GM19099 (cell line): Measurements from ENCODE around the gene PRKRA.

Experiments
- POLR2A ChIP-seq: IDR thresholded peaks from 3 replicates; pipeline ENCODE4 v1.6.1; 2011; ENCODE audit warnings: low read depth; ENCODE audit not compliant: insufficient read length; ENCODE audit errors: extremely low read depth

Gene PRKRA

GRCh38 chr2:178429336-178429735 is 21.6 kb downstream of the PRKRA start:
- TF ChIP-seq POLR2A, result no peak

GRCh38 chr2:178428396-178428806 is 22.6 kb downstream of the PRKRA start:
- no peak for TF ChIP-seq POLR2A

DNA sequence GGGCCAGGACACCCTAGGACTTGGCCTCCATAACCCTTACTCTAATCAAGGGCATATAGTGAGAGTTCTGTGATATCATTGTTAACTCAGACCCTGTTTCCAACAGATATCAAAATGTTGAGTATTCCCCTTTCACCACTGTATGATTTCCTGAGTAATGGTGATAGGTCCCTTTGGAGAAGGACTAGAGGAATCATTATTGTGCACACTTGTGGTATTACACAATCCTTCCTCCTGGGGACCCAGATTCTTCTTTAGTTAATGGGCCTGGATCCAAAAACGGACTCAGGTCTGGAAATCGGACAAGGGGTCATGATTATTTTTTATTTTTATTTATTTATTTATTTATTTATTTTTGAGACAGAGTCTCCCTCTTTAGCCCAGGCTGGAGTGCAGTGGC is 23.5 kb downstream of the PRKRA start:
- TF ChIP-seq POLR2A, result no peak

DNA sequence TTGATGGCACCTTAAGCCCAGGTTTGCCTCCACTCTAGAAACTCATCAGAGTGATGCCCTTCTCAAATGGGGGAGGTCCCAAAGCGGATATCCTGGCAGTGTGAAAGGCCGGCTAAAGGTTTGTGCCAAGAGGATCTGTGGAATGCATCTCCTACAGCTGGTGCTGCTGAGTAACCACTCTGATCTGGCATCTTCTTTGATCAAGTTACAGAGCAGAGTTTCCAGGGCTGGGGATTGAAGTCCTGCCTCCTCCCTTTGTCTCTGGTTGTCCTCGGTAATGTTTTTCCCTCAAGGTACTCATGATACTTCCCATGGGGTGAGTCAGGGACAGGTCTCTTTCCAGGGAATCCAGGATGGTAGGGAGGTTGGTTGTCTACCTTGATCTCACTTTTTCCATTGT is 24.6 kb downstream of the PRKRA start:
- no peak for TF ChIP-seq POLR2A

GRCh38 chr2:178425255-178425827 is 25.6 kb downstream of the PRKRA start:
- TF ChIP-seq POLR2A, result no peak

DNA sequence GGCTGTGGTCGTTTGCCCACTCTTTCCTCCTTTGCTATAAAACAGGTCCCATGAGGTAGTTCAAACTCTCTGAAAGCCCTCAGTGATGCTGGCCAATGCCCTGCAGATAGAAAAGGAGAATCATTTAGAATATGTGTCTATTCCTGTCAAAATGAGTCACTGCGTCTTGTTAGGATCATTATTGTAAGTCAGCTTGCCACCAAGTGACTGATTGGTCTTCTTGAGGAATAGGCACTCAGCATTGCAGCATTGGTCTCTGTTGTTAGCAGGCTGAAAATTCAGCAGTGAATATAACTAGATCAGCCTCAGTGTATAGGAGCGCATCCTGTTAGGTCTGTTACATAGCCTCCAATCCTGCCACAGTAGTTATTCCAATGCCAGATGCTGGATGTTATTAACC is 28.9 kb downstream of the PRKRA start:
- TF ChIP-seq POLR2A, result no peak

GRCh38 chr2:178420463-178420999 is 30.4 kb downstream of the PRKRA start:
- no peak for TF ChIP-seq POLR2A

GRCh38 chr2:178419123-178419522 is 31.9 kb downstream of the PRKRA start:
- TF ChIP-seq POLR2A, result no peak

- TF ChIP-seq POLR2A, result no peak
Observed at GRCh38 chr2:178418426-178418825, 32.5 kb downstream of the PRKRA start.

- no peak for TF ChIP-seq POLR2A
Observed at GRCh38 chr2:178417916-178418315, 33.1 kb downstream of the PRKRA start.

GRCh38 chr2:178415979-178416378 is 35.0 kb downstream of the PRKRA start:
- no peak for TF ChIP-seq POLR2A

DNA sequence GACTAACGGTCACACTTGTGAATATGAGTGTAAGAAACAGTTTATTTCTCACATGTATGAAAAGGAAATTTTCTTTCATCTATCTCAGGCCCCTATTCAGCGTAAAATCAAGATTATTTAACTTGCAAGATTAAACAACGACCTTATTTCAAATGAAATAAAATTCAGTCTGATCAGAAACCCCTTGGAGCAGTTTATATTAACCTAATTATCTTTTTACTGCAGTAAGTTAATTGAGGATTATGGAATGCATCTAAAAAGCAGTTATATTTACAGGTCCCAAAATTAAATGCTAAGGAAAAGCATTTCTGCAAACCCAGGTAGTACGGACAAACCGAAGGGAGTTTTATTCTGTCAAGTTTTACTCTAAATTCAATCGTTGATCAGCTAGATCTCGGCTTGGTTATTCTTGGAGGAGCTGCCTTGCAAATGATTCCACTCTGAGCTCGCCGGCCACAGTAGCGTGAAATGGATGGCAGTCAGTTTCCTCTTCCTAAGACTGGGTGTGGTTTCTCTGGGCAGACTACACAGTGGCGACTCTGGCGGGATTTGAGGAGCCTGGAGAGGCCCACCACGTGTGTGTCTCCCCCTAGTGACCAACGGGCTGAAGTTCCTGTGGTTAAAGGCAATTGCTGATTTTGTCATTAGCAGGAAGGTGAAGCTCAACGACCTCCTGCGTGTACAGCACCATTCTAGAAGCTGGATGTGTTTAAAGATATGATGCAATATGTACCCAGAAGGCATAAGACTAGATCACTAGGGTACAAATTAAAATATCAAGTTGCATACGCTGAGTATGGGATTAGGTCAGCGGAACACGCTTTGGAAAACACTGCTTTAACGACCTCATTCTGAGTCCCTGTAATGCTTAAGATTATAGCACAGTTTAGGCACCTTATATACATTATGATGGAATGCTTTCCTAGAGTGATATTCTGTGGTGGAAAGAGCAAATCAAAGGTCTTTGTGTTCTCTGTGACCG is 36.4 kb downstream of the PRKRA start:
- TF ChIP-seq POLR2A, result peak; percentile 76

- TF ChIP-seq POLR2A, result peak; percentile 76
Observed at GRCh38 chr2:178413472-178414265, 37.3 kb downstream of the PRKRA start.

GRCh38 chr2:178412047-178412446 is 38.9 kb downstream of the PRKRA start:
- no peak for TF ChIP-seq POLR2A

DNA sequence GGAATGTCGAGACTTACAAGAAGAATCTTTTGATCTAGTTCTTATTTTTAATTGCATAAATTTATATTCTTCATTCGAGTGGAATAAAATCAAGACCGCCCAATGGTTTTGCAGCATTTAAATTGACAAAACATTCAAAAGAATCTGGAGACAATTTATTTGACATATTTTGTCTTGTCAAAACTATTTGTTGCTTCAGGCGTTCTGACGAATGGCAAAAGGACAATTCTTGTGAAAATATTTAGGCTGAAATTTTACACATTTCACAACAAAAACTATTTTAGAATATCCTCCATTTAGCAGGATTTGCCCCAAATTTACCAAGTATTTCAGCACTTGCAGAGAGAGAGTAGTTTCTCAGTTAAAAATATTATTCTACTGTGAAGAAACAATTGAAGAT is 41.7 kb downstream of the PRKRA start:
- TF ChIP-seq POLR2A, result no peak
